PC-9 (cell line): ENCODE measurements around the gene MED7.

Experiments
- CTCF ChIP-seq: fragments of 200-600 bp; sonication (generic); conservative IDR thresholded peaks from 2 replicates; pipeline ENCODE4 v1.6.1; 2017; ENCODE audit warnings: mixed run types, antibody characterized with exemption, mild to moderate bottlenecking, moderate library complexity
- EZH2 ChIP-seq: fragments of 200-600 bp; sonication (generic); IDR thresholded peaks from 2 replicates; pipeline ENCODE4 v1.8.0; 2017; ENCODE audit warnings: antibody characterized with exemption, low read depth

DNA sequence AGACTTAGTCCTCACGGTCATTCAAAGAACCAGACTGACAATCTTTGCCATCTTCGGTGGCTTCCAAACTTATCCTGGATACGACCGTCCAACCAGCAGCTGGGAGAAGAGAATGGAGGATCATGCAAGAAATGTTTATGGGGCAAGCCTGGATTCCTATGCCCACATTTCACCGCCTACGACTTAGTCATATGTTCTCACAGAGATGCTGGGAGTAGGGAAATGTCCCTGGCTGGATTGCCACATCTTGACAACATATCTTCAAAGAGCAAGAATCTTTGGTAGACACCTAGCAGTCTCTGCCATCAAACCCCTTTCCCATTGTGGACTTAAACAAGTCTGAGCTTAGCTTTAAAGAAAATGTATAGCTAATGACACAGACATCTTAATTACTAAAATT is 5.0 kb downstream of the MED7 start:
- TF ChIP-seq CTCF, result no peak
- TF ChIP-seq EZH2, result no peak
